ENCODE measurements around the gene TXNDC16.

The TXNDC16 gene

GRCh38 chr14:52395728-52396127 is 156.6 kb downstream of the TXNDC16 start:
- no peak for DNase-seq (ENCODE audit: low read depth in 1 of 2, low spot score in 1 of 2)

- no peak for DNase-seq (ENCODE audit: low read depth in 1 of 2, low spot score in 1 of 2)
Observed at GRCh38 chr14:52391881-52392615, 160.3 kb downstream of the TXNDC16 start.

Measured in activated T-helper 1 cell treated with anti-CD3 and anti-CD28 coated beads, Interleukin-2, amount 50 U/mL, for 16 hours (primary cell).